Fibroblast of lung (primary cell): ENCODE data around the gene LFNG. TPM values are rescaled to one million over a fixed set of nuclear protein-coding genes. Genes with fewer than 3 reads are reported as not detected.

Experiments
- DNase-seq, 2 donors: peaks; one replicate each; pipeline versions ENCODE4 v3.0.0 to v3.0.0-alpha.2; 2010; ENCODE audit warnings: low read depth in 2 of 2
- H2AFZ ChIP-seq: 2 replicates; pipeline ENCODE4 v1.5.1; 2012; ENCODE audit warnings: low read length, control low read depth, inconsistent platforms
- H3K27ac ChIP-seq: 2 replicates; pipeline ENCODE4 v1.5.1; 2011; ENCODE audit warnings: low read length, control low read depth; ENCODE audit not compliant: insufficient read depth
- H3K27me3 ChIP-seq: 2 replicates; pipeline ENCODE4 v1.5.1; 2011; ENCODE audit warnings: mild to moderate bottlenecking, low read length; ENCODE audit not compliant: control insufficient read depth, insufficient read depth
- H3K36me3 ChIP-seq: 2 replicates; pipeline ENCODE4 v1.5.1; 2011; ENCODE audit warnings: low read length; ENCODE audit not compliant: control insufficient read depth, insufficient read depth
- H3K4me1 ChIP-seq: 2 replicates; pipeline ENCODE4 v1.5.1; 2011; ENCODE audit warnings: low read length; ENCODE audit not compliant: control insufficient read depth, insufficient read depth; ENCODE audit errors: extremely low read depth
- H3K4me2 ChIP-seq: 2 replicates; pipeline ENCODE4 v1.5.1; 2011; ENCODE audit warnings: low read length, control low read depth; ENCODE audit not compliant: insufficient read depth; ENCODE audit errors: extremely low read depth
- H3K4me3 ChIP-seq, 4 experiments: fragments of 200-600 bp in 1 of 4; sonication (generic) in 1 of 4; replicated peaks in 1 of 4; 2 replicates each; pipeline ENCODE4 v1.5.1; 2011 to 2016; ENCODE audit warnings: low read length in 4 of 4, low read depth in 3 of 4, mild to moderate bottlenecking in 3 of 4, control low read depth in 2 of 4, inconsistent platforms in 1 of 4, mixed read lengths in 1 of 4; ENCODE audit not compliant: insufficient read depth in 1 of 4; ENCODE audit errors: control extremely low read depth in 1 of 4
- H3K79me2 ChIP-seq: 2 replicates; pipeline ENCODE4 v1.5.1; 2012; ENCODE audit warnings: mild to moderate bottlenecking, low read length, inconsistent platforms; ENCODE audit not compliant: control insufficient read depth, insufficient read depth
- H3K9ac ChIP-seq: 2 replicates; pipeline ENCODE4 v1.5.1; 2011; ENCODE audit warnings: mild to moderate bottlenecking, low read length, control low read depth; ENCODE audit not compliant: insufficient read depth
- H3K9me3 ChIP-seq: 2 replicates; pipeline ENCODE4 v1.5.1; 2012; ENCODE audit warnings: low read depth, low read length; ENCODE audit not compliant: control insufficient read depth, insufficient read depth
- H4K20me1 ChIP-seq: 2 replicates; pipeline ENCODE4 v1.5.1; 2011; ENCODE audit warnings: low read length; ENCODE audit not compliant: control insufficient read depth, insufficient read depth; ENCODE audit errors: extremely low read depth
- EZH2 ChIP-seq: IDR thresholded peaks from 2 replicates; pipeline ENCODE4 v1.5.1; 2012; ENCODE audit warnings: low read length, control low read depth, mild to moderate bottlenecking; ENCODE audit errors: missing control alignments
- polyA plus RNA-seq, 2 donors: library from polyadenylated mRNA; depleted of rRNA in 1 of 2; stranded (reverse) in 1 of 2; unstranded in 1 of 2; fragments of >200 nt; gene quantifications; 2 replicates each; pipeline ENCODE4 v1.2.1, GENCODE V29; 2011 to 2012; ENCODE audit warnings: missing spikeins in 1 of 2
- total RNA-seq: library from RNA; depleted of rRNA; stranded (reverse); fragments of >200 nt; gene quantifications from 2 replicates; pipeline ENCODE4 v1.2.1, GENCODE V29; 2014
- TF ChIP-seq, protein P1 (sequence below), 2 donors: IDR thresholded peaks in 1 of 2; conservative IDR thresholded peaks in 1 of 2; 1 replicate in 1 of 2; 2 replicates in 1 of 2; pipeline ENCODE4 v1.5.1; 2011 to 2012; ENCODE audit warnings: low read length in 2 of 2, control low read depth in 1 of 2, inconsistent platforms in 1 of 2, low read depth in 1 of 2, mild to moderate bottlenecking in 1 of 2

Gene LFNG
- total and polyA plus RNA-seq, 2 donors (not counting 1 experiment from before 2014, with no cell fraction given) = 0.33 to 3.5 TPM

DNA sequence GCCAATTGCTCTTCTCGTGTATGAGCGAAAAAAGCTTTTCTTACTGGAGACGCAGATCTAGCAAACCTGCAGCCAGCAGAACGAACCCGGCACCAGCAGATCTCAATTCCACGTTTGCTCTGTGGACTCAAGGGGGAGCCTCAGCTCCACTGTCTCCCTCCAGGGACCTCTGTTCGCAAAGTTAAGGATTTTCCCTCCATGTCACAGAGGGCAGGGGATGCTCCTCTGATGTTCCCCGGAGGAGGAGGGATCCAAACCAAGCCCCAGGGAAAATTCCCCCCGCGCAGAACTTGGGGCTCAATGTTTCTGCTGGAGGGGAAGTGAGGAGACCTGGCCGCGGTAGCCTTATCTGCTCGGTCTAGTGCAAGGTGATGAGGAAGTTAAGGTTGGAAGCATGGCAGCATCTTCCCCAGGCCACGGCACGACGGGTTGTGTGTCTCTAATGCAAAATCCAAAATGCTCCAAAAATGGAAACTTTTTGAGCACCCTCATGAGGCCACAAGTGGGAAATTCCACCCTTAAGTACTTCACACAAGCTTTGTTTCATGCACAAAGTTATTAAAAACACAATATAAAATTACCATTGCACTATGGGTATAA is 48.2 kb downstream of the LFNG start:
- peak in 1 of 2 donors; percentile 53 for DNase-seq
- Histone ChIP-seq H3K9ac (no peak overlapping the region), H3K4me1 (peaks cover 9% of the 10 kb centered on the region), H3K27me3 (no peaks in the 10 kb centered on the region), H3K27ac (no peak overlapping the region), H3K36me3 (no peaks in the 10 kb centered on the region), H4K20me1 (no peaks in the 10 kb centered on the region), H3K9me3 (no peaks in the 10 kb centered on the region), H3K79me2 (no peaks in the 10 kb centered on the region), H2AFZ (no peak overlapping the region), H3K4me2 (peak overlapping the region; percentile 39), H3K4me3 (no peak overlapping the region)
- TF ChIP-seq, protein P1, sequence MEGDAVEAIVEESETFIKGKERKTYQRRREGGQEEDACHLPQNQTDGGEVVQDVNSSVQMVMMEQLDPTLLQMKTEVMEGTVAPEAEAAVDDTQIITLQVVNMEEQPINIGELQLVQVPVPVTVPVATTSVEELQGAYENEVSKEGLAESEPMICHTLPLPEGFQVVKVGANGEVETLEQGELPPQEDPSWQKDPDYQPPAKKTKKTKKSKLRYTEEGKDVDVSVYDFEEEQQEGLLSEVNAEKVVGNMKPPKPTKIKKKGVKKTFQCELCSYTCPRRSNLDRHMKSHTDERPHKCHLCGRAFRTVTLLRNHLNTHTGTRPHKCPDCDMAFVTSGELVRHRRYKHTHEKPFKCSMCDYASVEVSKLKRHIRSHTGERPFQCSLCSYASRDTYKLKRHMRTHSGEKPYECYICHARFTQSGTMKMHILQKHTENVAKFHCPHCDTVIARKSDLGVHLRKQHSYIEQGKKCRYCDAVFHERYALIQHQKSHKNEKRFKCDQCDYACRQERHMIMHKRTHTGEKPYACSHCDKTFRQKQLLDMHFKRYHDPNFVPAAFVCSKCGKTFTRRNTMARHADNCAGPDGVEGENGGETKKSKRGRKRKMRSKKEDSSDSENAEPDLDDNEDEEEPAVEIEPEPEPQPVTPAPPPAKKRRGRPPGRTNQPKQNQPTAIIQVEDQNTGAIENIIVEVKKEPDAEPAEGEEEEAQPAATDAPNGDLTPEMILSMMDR (conservative IDR thresholded peaks at IDR 0.05 in 1 of 2, IDR thresholded peaks at IDR 0.05 in 1 of 2; ENCODE audit: low read depth in 1 of 2, low read length in 2 of 2) = peak; percentile 56 to 66
- TF ChIP-seq EZH2 = no peak

DNA sequence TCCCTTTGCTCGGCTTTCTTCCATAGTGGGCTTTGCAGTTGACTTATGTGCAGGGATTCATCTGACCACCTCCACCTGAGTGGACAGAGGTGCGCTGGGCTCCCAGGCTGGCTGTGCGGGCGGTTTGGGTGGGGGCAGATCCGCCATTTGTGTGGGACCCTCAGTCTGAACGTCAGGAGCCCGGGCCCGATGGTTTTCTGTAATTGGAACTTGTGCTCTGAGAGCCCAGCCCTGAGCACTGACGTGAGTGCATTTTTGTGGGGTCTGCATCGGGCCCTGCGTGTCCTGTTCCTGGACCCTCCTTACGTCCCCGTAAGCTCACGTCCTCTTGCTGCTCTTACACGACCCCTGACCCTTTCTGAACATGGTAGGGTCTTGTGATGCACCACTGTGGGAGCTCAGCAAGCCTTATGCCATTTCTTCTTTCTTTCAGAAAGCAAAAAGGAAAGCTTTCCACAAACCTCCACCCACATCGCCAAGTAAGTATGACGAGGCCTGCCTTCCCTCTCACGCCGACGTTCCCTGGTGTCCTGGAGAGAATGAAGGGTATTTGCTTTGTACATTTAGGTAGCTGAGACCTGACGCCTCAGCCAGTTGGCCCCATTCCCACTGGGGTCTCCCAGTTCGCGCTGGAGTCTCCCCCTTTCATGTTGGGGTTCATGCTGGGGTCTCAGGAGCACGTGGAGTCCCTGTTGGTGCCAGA is 49.1 kb downstream of the LFNG start:
- H3K79me2 ChIP-seq = no peaks in the 10 kb centered on the region
- no peaks in the 10 kb centered on the region for H4K20me1 ChIP-seq
- no peaks in the 10 kb centered on the region for H3K36me3 ChIP-seq
- H3K9ac ChIP-seq = no peak overlapping the region
- no peak overlapping the region for H3K4me3 ChIP-seq
- H2AFZ ChIP-seq = no peak overlapping the region
- H3K4me2 ChIP-seq = no peak overlapping the region
- H3K9me3 ChIP-seq = no peaks in the 10 kb centered on the region
- no peaks in the 10 kb centered on the region for H3K27me3 ChIP-seq
- DNase-seq = no peak
- no peak overlapping the region for H3K27ac ChIP-seq
- peaks cover 9% of the 10 kb centered on the region for H3K4me1 ChIP-seq
- TF ChIP-seq EZH2 = no peak
- TF ChIP-seq, protein P1 (conservative IDR thresholded peaks at IDR 0.05 in 1 of 2, IDR thresholded peaks at IDR 0.05 in 1 of 2; ENCODE audit: low read depth in 1 of 2, low read length in 2 of 2) = no peak

DNA sequence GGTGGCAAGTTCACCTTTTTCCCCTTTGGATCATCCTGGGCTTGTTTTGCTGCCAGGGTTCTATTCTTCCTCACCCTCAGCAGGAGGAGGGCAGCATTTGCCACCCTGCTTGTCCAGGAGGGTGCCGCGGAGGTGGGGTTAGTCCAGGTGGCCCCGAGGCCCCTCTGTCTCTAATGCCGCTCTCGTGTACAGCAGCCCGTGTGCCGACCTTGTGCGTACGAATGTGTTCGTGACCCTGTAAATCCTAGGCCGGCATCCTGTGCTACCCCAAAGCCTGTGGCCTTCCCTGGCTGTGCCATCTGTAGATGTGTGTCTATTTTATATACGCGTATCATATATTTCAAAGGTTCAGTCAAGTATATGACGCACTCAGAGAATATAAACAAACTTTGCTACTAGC is 49.8 kb downstream of the LFNG start:
- Histone ChIP-seq H3K4me3 (no peak overlapping the region), H3K79me2 (no peaks in the 10 kb centered on the region), H3K9me3 (no peaks in the 10 kb centered on the region), H3K4me1 (peaks cover 9% of the 10 kb centered on the region), H3K36me3 (peaks cover 2% of the 10 kb centered on the region), H3K9ac (no peak overlapping the region), H3K27ac (no peak overlapping the region), H4K20me1 (no peaks in the 10 kb centered on the region), H2AFZ (no peak overlapping the region), H3K27me3 (no peaks in the 10 kb centered on the region), H3K4me2 (no peak overlapping the region)
- TF ChIP-seq EZH2 = no peak
- TF ChIP-seq, protein P1 (conservative IDR thresholded peaks at IDR 0.05 in 1 of 2, IDR thresholded peaks at IDR 0.05 in 1 of 2; ENCODE audit: low read depth in 1 of 2, low read length in 2 of 2) = no peak
- DNase-seq = no peak
